Brain microvascular endothelial cell (primary cell): Measurements from ENCODE around the gene CA6.
"Not testable (repeated sequence)": the region's sequence is repeated elsewhere in the genome, so short reads cannot be mapped to it uniquely, and the experiment has no call there.

Source experiments
- DNase-seq: peaks from one replicate; pipeline ENCODE4 v3.0.0-alpha.2; 2020
- H3K27ac ChIP-seq: fragments of 250-450 bp; sonication (Bioruptor Pico); 2 replicates; pipeline ENCODE4 v1.5.1; 2020; ENCODE audit warnings: mild to moderate bottlenecking, moderate library complexity
- H3K27me3 ChIP-seq: fragments of 250-450 bp; sonication (Bioruptor Pico); replicated peaks from 2 replicates; pipeline ENCODE4 v1.5.1; 2020; ENCODE audit warnings: mild to moderate bottlenecking
- H3K36me3 ChIP-seq: fragments of 250-450 bp; sonication (Bioruptor Pico); replicated peaks from 2 replicates; pipeline ENCODE4 v1.5.1; 2020; ENCODE audit warnings: mild to moderate bottlenecking
- H3K4me3 ChIP-seq: 2 replicates; pipeline ENCODE4 v1.5.1; 2011; ENCODE audit warnings: low read depth, mild to moderate bottlenecking, control low read depth, low read length, moderate library complexity
- in situ Hi-C: cut with HindIII; loops from 2 replicates; pipeline ENCODE4 v1.10.0; 2017; ENCODE audit warnings: low sequenced_read_pairs, low pct_ligation_motif_present
- TF ChIP-seq, protein P1 (sequence below): IDR thresholded peaks from 2 replicates; pipeline ENCODE4 v1.5.1; 2011; ENCODE audit warnings: low read depth, mild to moderate bottlenecking, moderate library complexity, low read length, control low read depth, inconsistent platforms; ENCODE audit errors: missing control alignments

CA6 gene

GRCh38 chr1:9018333-9018732 is 72.7 kb downstream of the CA6 start:
- peak; percentile 14 for DNase-seq
- TF ChIP-seq, protein P1, sequence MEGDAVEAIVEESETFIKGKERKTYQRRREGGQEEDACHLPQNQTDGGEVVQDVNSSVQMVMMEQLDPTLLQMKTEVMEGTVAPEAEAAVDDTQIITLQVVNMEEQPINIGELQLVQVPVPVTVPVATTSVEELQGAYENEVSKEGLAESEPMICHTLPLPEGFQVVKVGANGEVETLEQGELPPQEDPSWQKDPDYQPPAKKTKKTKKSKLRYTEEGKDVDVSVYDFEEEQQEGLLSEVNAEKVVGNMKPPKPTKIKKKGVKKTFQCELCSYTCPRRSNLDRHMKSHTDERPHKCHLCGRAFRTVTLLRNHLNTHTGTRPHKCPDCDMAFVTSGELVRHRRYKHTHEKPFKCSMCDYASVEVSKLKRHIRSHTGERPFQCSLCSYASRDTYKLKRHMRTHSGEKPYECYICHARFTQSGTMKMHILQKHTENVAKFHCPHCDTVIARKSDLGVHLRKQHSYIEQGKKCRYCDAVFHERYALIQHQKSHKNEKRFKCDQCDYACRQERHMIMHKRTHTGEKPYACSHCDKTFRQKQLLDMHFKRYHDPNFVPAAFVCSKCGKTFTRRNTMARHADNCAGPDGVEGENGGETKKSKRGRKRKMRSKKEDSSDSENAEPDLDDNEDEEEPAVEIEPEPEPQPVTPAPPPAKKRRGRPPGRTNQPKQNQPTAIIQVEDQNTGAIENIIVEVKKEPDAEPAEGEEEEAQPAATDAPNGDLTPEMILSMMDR, result no peak

DNA sequence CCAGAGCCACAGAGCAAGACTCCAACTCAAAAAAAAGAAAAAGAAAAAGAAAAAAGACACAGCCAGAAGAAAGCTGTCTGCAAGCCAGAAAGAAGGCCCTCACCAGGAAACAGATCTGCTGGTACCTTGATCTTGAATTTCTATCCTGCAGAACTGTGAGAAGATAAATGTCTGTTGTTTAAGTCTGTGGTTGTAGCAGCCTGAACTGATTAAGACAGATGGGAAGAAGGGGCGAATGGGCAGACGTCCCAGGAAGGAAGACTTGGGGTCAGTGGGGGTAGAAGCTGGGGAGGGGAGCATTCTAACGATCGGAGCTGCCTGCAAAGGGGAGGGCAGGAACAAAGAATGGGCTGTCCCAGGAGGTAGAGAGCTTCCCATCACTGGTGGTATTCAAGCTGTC is 74.2 kb downstream of the CA6 start:
- Histone ChIP-seq H3K4me3 (no peak overlapping the region), H3K36me3 (no peaks in the 10 kb centered on the region), H3K27me3 (no peaks in the 10 kb centered on the region), H3K27ac (no peak overlapping the region)
- DNase-seq, result no peak
- in situ Hi-C loops, result no loop called here
- TF ChIP-seq, protein P1, result no peak

More at GRCh38 chr1:9018333-9018732, 72.7 kb downstream of the CA6 start:
- H3K27ac ChIP-seq, result no peak overlapping the region
- no peaks in the 10 kb centered on the region for H3K27me3 ChIP-seq
- H3K36me3 ChIP-seq, result no peaks in the 10 kb centered on the region
- in situ Hi-C loops, result no loop called here
- H3K4me3 ChIP-seq, result no peak overlapping the region

DNA sequence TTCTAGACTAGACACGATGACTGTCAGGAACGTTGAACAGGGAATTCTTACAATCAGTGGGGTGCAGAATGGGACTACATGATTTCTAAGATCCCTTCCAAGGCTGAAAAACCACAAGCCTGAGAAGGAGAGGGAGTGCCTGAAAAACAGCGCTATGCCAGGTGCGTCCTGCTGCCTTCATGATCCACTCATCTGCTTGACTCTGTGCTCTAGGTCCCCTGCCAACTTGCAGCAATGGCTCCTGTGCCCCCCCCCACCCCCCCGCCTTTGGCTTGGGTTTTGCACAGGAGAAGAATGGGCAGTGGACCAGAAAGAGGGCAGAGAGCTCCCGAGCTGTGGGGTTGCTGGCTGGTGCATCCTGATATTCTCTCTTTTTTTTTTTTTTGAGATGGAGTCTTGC is 74.6 kb downstream of the CA6 start:
- TF ChIP-seq, protein P1, result no peak
- H3K4me3 ChIP-seq, result no peak overlapping the region
- in situ Hi-C loops, result no loop called here
- H3K27ac ChIP-seq, result no peak overlapping the region
- H3K27me3 ChIP-seq, result no peaks in the 10 kb centered on the region
- DNase-seq, result no peak
- no peaks in the 10 kb centered on the region for H3K36me3 ChIP-seq

GRCh38 chr1:9022026-9022738 is 76.5 kb downstream of the CA6 start:
- H3K27me3 ChIP-seq, H3K4me3 ChIP-seq, H3K27ac ChIP-seq, H3K36me3 ChIP-seq, in situ Hi-C loops, DNase-seq: not testable (repeated sequence)

- TF ChIP-seq, protein P1, result no peak
- no peak for DNase-seq
- in situ Hi-C loops, result no loop called here
- no peak overlapping the region for H3K4me3 ChIP-seq
- H3K36me3 ChIP-seq, result no peaks in the 10 kb centered on the region
- H3K27me3 ChIP-seq, result no peaks in the 10 kb centered on the region
- no peak overlapping the region for H3K27ac ChIP-seq
Observed at GRCh38 chr1:9022773-9023172, 77.1 kb downstream of the CA6 start.
